Measurements from ENCODE around the gene PUM1.

- TF ChIP-seq CTCF (IDR thresholded peaks at IDR 0.05 in 8 of 11, conservative IDR thresholded peaks at IDR 0.05 in 3 of 11) (no peak), POLR2AphosphoS5 (IDR thresholded peaks at IDR 0.05) (peak in 1 of 3 donors; percentile 15)
Observed at GRCh38 chr1:30900931-30901560, 164.5 kb downstream of the PUM1 start.
